GM21390 (cell line): ENCODE measurements around the gene NAP1L4.

Source experiments
- ATAC-seq: cut with Tn5 transposase; IDR thresholded peaks from one replicate; pipeline ENCODE4 v1.9.1; 2021; ENCODE audit not compliant: unreplicated experiment

NAP1L4 gene, protein sequence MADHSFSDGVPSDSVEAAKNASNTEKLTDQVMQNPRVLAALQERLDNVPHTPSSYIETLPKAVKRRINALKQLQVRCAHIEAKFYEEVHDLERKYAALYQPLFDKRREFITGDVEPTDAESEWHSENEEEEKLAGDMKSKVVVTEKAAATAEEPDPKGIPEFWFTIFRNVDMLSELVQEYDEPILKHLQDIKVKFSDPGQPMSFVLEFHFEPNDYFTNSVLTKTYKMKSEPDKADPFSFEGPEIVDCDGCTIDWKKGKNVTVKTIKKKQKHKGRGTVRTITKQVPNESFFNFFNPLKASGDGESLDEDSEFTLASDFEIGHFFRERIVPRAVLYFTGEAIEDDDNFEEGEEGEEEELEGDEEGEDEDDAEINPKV

GRCh38 chr11:2992234-2992996 lies at the start of gene NAP1L4:
Gene NAP1L4 (minus strand): TSS chr11:2992329. CDS start chr11:2979220, 13,109 bp downstream.
- ATAC-seq: peak; percentile 76

DNA sequence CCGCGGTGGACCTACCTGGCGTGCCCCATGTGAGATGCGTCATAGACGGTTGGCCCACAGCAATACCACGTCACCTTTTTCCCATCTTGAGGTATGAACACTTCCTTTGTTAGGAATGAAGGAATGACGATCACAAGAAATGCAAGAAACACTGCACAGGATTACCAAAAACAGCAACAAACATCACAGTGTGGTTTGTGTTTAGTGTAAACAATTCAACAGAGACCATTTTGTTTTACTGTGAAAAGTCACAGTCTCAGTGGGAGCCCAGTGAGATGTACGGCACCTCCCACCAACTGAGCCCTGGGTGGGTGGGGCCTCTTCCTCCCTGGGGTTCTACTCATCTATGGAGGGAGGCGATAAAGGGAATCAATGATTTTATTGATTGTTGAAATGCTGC lies 48.8 kb upstream of the NAP1L4 start:
- ATAC-seq: no peak

DNA sequence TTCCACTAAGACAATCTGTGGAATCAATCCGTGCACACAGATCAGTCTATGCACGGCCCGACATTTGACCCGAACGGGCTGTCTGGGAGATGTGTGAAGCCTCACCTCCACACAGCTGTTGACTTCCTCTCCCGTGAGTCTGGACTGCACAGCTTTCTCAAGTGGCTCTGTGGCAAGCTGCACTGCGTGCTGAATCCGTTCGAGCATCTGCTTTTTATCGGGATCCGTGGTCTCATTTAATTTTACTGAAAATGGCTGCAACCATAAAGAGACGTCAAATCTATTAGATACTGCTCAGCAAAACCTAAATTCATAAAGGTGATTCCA lies 45.8 kb upstream of the NAP1L4 start:
- ATAC-seq: no peak

DNA sequence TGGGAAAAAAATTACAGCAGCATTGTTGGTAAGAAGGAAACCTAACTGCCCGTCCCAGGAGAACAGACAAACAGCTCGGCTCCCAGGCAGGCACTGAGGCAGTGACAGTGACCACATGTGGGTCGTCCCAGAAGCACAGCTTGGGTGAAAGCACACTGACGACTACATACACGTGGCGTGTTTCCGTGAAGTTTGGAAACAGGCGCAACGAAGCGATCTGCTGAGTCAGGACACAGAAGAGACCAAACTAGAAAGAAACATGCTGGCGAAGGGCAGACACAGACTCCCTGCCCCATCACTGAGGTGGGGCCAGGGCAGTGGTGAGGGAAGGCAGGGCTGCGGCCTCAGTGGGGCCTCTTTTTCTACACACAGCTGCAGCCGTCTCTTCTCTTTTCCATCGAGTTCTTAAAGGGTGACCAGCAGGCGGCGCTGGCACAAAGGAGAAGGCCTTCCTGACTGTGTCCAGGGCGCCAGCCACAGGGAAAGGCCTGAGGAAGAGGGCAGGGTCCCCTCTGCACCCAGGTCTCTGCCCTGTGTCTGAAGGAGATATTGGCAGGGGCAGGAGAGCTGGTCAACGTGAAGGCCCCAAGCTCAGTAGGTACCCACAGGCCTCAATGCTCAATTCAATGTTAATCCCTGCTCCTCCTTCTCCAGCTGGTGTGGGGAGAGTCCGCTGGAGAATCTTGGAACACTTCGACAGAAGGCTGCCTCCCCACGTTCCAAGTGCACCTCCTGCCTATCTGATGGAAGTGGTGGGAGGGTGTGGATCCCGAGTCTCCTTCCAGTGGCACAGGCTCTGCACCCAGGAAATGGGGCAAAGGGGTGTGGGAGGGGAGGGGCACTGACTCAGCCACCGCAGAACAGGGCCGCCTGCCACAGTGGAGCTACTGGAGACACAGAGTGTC lies 45.2 kb upstream of the NAP1L4 start:
- no peak for ATAC-seq

- ATAC-seq: no peak
Observed at GRCh38 chr11:3036419-3036818, 44.3 kb upstream of the NAP1L4 start.

- no peak for ATAC-seq
Observed at GRCh38 chr11:3035333-3035732, 43.2 kb upstream of the NAP1L4 start.

GRCh38 chr11:3030289-3031070 lies 38.4 kb upstream of the NAP1L4 start:
- no peak for ATAC-seq

DNA sequence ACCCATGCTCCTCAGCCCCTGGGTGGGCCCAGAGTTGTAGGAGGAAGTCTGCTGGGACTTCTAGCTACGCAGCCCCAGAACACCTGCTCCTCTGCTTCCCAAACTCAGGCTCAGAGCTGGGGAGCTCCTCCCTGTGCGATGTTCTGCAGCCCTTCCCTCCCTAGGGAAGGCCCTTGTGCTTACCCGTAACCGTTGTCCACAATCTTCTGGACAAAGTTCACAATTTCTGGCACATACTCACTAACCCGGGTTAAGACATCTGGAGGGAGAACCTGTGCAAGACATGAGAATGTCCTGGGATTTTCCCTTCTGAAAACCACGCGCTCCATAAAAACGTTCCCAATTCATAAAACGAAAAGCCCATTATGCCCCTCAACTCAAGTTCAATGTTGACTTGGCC lies 36.7 kb upstream of the NAP1L4 start:
- ATAC-seq: no peak

GRCh38 chr11:3026803-3027202 lies 34.7 kb upstream of the NAP1L4 start:
- ATAC-seq: no peak

DNA sequence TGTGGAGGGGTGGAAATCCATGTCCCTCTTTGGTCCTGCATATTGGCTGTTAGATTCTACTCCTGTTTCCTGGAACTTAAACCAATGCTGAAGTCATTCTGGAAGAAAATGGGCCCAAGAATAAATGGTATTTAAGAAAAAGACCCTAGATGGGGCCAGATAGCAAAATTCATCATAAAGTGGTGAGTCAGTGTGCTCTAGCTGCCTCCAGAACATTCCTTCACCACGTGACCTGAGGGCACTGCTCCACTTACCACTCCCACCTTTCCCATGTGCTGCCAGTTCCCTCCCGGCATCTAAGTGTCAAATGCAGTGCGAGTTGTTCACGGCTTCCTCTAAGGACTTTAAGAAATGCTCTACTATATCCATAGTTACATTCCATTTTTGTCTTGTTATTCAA lies 30.9 kb upstream of the NAP1L4 start:
- no peak for ATAC-seq

DNA sequence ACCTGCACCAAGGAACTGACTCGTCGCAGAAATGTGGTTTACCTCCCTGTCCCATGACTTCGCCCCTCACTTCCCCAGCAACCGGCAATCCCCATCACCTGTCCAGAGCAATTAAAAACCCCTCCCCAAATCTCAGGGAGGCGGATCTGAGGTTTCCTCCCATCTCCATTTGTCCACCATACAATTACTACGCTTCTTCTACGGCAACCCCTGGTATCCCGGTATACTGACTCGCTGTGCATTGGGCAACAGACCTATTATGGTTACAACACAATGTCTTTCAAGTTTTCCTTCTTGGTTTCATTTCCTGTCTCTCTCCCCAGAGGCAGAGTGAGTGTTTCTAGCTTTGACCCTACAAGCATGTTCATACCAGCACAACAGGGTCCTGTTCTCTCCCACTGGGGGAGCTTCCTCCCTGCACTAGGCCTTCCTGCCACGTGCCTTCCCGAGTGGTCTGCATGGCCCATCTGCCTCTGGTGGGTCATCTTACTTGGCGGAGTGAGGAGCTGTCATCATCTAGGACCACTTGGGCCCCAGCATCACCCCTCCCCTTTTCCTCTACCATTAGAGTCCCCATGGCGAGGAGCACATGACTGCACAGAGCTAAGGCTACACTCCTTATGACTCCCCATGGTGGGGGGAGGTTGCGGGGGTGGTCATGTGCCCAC lies 30.3 kb upstream of the NAP1L4 start:
- peak; percentile 75 for ATAC-seq

- ATAC-seq: no peak
Observed at GRCh38 chr11:3021125-3021524, 29.0 kb upstream of the NAP1L4 start.

- ATAC-seq: no peak
Observed at GRCh38 chr11:3020011-3020410, 27.9 kb upstream of the NAP1L4 start.

DNA sequence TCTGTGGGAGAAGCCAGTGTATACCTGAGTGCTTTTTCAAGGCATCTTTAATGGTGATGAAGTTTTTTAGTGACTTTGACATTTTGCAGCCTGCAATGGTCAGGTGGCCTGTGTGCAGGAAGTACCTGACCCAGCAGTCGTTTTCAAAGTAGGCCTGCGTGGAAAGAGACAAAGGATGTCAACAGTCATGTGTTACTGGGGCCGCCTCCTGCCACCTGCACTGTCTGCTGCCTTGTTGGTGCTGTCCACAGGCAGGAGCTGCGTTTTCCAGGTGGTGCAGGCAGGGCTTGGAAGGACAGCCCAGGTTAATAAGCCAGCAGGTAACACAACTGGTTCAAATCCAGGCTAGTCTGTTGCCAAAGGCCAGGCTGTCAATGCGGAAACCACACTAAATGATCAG lies 26.5 kb upstream of the NAP1L4 start:
- no peak for ATAC-seq

- ATAC-seq: no peak
Observed at GRCh38 chr11:3016861-3017260, 24.7 kb upstream of the NAP1L4 start.

GRCh38 chr11:3015796-3016195 lies 23.7 kb upstream of the NAP1L4 start:
- no peak for ATAC-seq

DNA sequence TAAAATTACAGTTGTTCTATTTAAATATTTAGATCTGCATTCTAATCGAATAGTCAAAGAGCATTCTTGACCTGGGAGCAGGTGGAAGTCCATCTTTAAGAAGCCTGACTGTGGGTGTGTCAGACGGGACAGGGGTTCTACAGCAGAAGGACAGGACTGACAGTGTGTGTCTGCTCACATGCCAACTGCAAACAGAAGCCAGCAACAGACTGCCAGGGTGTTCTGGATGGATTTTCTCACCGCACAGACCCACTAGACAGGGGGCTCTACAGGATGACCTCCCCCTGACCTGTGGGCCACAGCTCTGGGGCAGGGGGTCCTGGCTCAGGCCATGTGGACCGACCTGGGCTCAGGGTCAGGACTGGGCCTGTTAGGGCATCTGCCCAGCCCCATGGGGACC lies 22.8 kb upstream of the NAP1L4 start:
- ATAC-seq: no peak

DNA sequence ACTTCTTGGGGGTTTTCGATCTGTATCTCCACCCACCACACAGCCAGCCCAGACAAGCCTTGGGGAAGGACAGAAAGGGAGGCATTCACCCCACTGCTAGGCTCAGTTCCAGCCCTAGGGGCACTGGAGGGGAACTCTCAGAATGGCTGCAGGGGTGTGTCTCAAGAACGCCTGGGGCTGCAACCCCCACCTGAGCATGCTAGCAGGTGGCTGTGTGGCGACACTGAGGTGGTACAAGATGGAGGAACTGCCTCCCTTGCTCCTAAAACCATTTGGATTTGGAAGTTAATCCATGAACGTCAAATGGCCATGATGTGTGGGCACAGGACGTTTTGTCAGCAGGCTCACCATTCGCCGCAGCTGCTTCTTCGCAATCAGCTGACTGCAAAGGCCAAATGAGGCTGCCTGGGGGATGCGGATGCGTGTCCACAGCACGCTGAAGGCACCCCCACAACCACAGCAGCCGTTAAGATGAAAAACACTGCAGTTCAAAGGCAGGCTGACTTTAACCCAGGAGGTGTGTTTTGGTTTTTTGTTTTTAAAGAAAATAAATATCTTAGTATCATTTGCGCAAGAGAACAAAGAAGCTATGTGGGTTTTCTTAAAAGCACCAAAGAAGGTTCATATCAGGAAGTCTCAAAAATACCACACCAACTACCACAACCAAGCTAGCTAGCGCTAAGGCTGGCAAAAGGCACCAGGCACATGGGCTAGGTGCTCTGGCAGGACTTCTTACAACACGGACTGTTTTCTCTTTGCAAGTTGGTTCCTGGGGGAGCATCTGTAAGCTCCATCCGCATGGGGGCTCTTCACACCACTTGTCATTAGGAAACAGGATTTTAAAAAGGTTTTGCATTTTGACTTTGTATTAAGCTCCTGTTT lies 22.2 kb upstream of the NAP1L4 start:
- no peak for ATAC-seq
